Kidney (tissue), 14 donors: ENCODE results near the gene ZNF672. TPM values are rescaled to one million over a fixed set of nuclear protein-coding genes. Genes with fewer than 3 reads are reported as not detected.

Source experiments
- DNase-seq, 5 donors: peaks; one replicate each; pipeline ENCODE4 v3.0.0-alpha.2; 2013 to 2020
- FAIRE-seq: peaks from 2 replicates; lab custom pipeline; 2012; peaks lifted over from hg19 to GRCh38; lab: Jason Lieb, UNC
- H3K27ac ChIP-seq, 2 donors: one replicate each; pipeline ENCODE4 v1.7.0; 2013; ENCODE audit warnings: low read depth in 2 of 2, low read length in 2 of 2, inconsistent platforms in 1 of 2
- H3K27me3 ChIP-seq: one replicate; pipeline ENCODE4 v1.7.1; 2013; ENCODE audit warnings: low read length, inconsistent platforms; ENCODE audit not compliant: control insufficient read depth, insufficient read depth
- H3K36me3 ChIP-seq, 3 donors: one replicate each; pipeline versions ENCODE4 v1.7.0 to v1.7.1; 2013; ENCODE audit warnings: low read length in 3 of 3, control low read depth in 1 of 3, inconsistent platforms in 1 of 3; ENCODE audit not compliant: insufficient read depth in 3 of 3, control insufficient read depth in 2 of 3
- H3K4me1 ChIP-seq, 3 donors: one replicate each; pipeline versions ENCODE4 v1.7.0 to v1.7.1; 2013; ENCODE audit warnings: low read length in 3 of 3, inconsistent platforms in 1 of 3, low read depth in 1 of 3; ENCODE audit not compliant: control insufficient read depth in 2 of 3, insufficient read depth in 2 of 3
- H3K4me3 ChIP-seq, 3 donors: one replicate each; pipeline versions ENCODE4 v1.7.0 to v1.8.1; 2013; ENCODE audit warnings: low read length in 3 of 3, control low read depth in 1 of 3, inconsistent platforms in 1 of 3
- H3K9ac ChIP-seq, 3 donors: one replicate each; pipeline versions ENCODE4 v1.7.0 to v1.7.1; 2013; ENCODE audit warnings: low read length in 3 of 3, control low read depth in 1 of 3, inconsistent platforms in 1 of 3
- H3K9me3 ChIP-seq, 3 donors: one replicate each; pipeline versions ENCODE4 v1.7.0 to v1.7.1; 2013; ENCODE audit warnings: low read length in 3 of 3, control low read depth in 1 of 3, inconsistent platforms in 1 of 3; ENCODE audit not compliant: control insufficient read depth in 2 of 3, insufficient read depth in 1 of 3
- CTCF ChIP-seq: IDR thresholded peaks from 3 replicates; pipeline ENCODE4 v1.5.1; 2012; ENCODE audit warnings: mild to moderate bottlenecking, moderate library complexity, borderline replicate concordance; ENCODE audit not compliant: insufficient read depth; ENCODE audit errors: extremely low read depth
- intact Hi-C: fragments of 100-400 bp; cut with DNase I; formaldehyde crosslinking; loops from one replicate; pipeline ENCODE4 v1.11.1; 2022
- microRNA-seq: library from miRNA; unstranded; fragments of <30 nt; microRNA quantifications from one replicate; pipeline ENCODE4 v1.2.0, GENCODE V29; 2020
- polyA plus RNA-seq: library from polyadenylated mRNA; stranded (reverse); fragments of 350-450 nt; fragmentation: Illumina TruSeq; extraction: RNeasy Lipid Tissue Mini Kit (QIAGEN cat#74804); gene quantifications from one replicate; pipeline ENCODE4 v1.2.3, GENCODE V29; 2014; ENCODE audit warnings: low read depth, low replicate concordance; ENCODE audit not compliant: insufficient read depth
- total RNA-seq: library from RNA; stranded (reverse); fragmentation: NEBNext Ultra II Directional; extraction: Animal tissue kit (Norgen Biotek cat#: 25700); gene quantifications from one replicate; pipeline ENCODE4 v1.2.1, GENCODE V29; 2021
- donor health status: control.
- donor health status: control.
- donor health status: control.
- donor health status: control.
- donor health status: control.
- donor health status: DM: yes; HTN: yes; CAD: no.
- donor health status: Normal renal cell carcinoma (clear cell type).

The ZNF672 gene
- total and polyA plus RNA-seq, 2 donors from 2014 or later, result 25.0 to 28.6 TPM

DNA sequence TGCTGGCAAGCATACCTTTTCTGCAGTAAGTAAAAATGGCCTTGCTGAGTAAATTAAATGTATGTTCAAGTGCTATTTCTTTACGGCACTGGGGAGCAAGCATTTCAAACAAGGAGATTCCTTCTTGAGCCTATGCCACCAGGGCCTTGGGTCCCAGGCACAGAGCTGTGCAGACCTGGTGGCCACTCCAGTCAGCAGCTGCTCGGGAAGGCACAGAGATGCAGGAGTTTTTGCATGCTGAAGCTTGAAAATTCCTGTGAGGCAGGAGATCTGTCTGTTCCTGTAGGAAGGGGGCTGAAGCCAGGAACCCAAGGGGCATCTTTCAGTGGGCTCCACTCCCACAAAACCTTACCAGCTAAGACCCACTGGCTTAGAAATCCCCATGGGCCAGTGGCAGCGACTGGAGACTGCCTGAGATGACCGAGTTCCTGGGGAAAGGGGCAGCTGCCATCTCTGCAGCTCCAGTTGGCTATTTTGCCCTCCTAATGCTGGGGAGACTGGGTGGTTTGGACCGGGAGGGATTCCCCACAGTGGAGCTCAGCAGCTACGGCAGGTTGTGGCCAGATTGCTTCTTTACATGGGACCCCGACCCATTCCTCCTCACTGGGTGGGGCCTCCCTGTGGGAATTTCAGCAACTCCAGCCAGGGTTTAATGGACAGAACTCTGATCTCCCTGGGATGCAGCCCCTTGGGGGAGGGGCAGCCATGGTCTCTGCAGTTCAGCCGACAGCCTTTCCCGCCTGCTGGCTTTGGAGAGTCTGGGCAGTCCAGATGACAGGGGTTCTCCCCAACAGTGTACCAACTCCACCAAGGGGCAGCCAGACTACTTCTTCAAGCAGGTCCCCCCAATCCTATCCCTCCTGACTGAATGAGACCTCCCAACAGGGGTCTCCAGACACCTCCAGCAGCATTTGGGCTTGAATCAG, 59.7 kb downstream of the ZNF672 start:
- no peak for DNase-seq
- TF ChIP-seq CTCF, result no peak
- H3K27me3 ChIP-seq, result no peaks in the 10 kb centered on the region
- intact Hi-C loops, result no loop called here
- H3K9ac ChIP-seq, result no peak overlapping the region
- no peak for FAIRE-seq
- no peaks in the 10 kb centered on the region for H3K36me3 ChIP-seq
- no peaks in the 10 kb centered on the region for H3K9me3 ChIP-seq
- H3K27ac ChIP-seq, result no peak overlapping the region
- no peak overlapping the region for H3K4me3 ChIP-seq
- H3K4me1 ChIP-seq, result no peaks in the 10 kb centered on the region

Small RNA genes lying within 50 kb of the gene (microRNA-seq; reads per million reads assigned to microRNA genes)
- gene MIR3124, result not detected

Other genes starting within 250 kb of the ZNF672 start
- gene OR2T10, start 240.5 kb upstream of the ZNF672 start, total RNA-seq, result 0.41 TPM
- 1.1 TPM for gene OR2T10, start 240.5 kb upstream of the ZNF672 start, polyA plus RNA-seq
- gene OR2T11, start 203.1 kb upstream of the ZNF672 start, total RNA-seq, result 0.57 TPM
- not detected for gene OR2T11, start 203.1 kb upstream of the ZNF672 start, polyA plus RNA-seq
- 0.28 TPM for gene OR2T35, start 192.9 kb upstream of the ZNF672 start, total RNA-seq
- not detected for gene OR2T35, start 192.9 kb upstream of the ZNF672 start, polyA plus RNA-seq
- gene OR2T27, start 182.7 kb upstream of the ZNF672 start, total RNA-seq, result not detected
- gene OR2T27, start 182.7 kb upstream of the ZNF672 start, polyA plus RNA-seq, result not detected
- not detected for gene OR14I1, start 135.5 kb upstream of the ZNF672 start, total RNA-seq
- gene OR14I1, start 135.5 kb upstream of the ZNF672 start, polyA plus RNA-seq, result not detected
- 3.2 TPM for gene LYPD8, start 82.5 kb upstream of the ZNF672 start, total RNA-seq
- gene LYPD8, start 82.5 kb upstream of the ZNF672 start, polyA plus RNA-seq, result 0.92 TPM
- gene SH3BP5L, start 12.3 kb upstream of the ZNF672 start, total RNA-seq, result 24.9 TPM
- gene SH3BP5L, start 12.3 kb upstream of the ZNF672 start, polyA plus RNA-seq, result 16.6 TPM
- 29.6 TPM for gene ZNF692, start 20.9 kb downstream of the ZNF672 start, total RNA-seq
- gene ZNF692, start 20.9 kb downstream of the ZNF672 start, polyA plus RNA-seq, result 34.4 TPM
- gene PGBD2, start 68.0 kb downstream of the ZNF672 start, total RNA-seq, result 6.9 TPM
- gene PGBD2, start 68.0 kb downstream of the ZNF672 start, polyA plus RNA-seq, result 3.4 TPM